ENCODE data around the gene ALKBH2. TPM values are rescaled to one million over a fixed set of nuclear protein-coding genes. Genes with fewer than 3 reads are reported as not detected.

ALKBH2 gene
- polyA plus RNA-seq, 1 experiment, result 23.3 TPM

- TF ChIP-seq CTCF (IDR thresholded peaks at IDR 0.05; ENCODE audit: insufficient read depth, low read depth, low read length), result no peak
- no peak overlapping the region for H3K4me3 ChIP-seq (ENCODE audit: low read depth, low read length)
- H3K27me3 ChIP-seq (ENCODE audit: control insufficient read depth, insufficient read depth, low read length), result no peaks in the 10 kb centered on the region
- ChIA-PET POLR2A (no interaction called here), CTCF (interaction anchor here (0.6 to 2.2 kb wide), 3 partner anchors 8 to 274 kb away, joined by 3 to 11 read pairs (median 3); no protein-coding TSS in a partner anchor)
- DNase-seq (ENCODE audit: low read depth), result no peak
- H3K36me3 ChIP-seq (ENCODE audit: control insufficient read depth, insufficient read depth, low read length), result no peaks in the 10 kb centered on the region
Observed at GRCh38 chr12:109120095-109120494, 26.8 kb upstream of the ALKBH2 start.

- CTCF ChIA-PET, result interaction anchor here (6.2 kb wide), 1 partner anchor 277 kb away, joined by 41 read pairs; no protein-coding TSS in a partner anchor
- H3K27me3 ChIP-seq (ENCODE audit: control insufficient read depth, insufficient read depth, low read length), result no peaks in the 10 kb centered on the region
- no peak overlapping the region for H3K4me3 ChIP-seq (ENCODE audit: low read depth, low read length)
- H3K36me3 ChIP-seq (ENCODE audit: control insufficient read depth, insufficient read depth, low read length), result no peaks in the 10 kb centered on the region
- TF ChIP-seq CTCF (IDR thresholded peaks at IDR 0.05; ENCODE audit: insufficient read depth, low read depth, low read length), result no peak
- DNase-seq (ENCODE audit: low read depth), result no peak
- POLR2A ChIA-PET, result no interaction called here
Observed at GRCh38 chr12:109116611-109116949, 23.3 kb upstream of the ALKBH2 start.

- Histone ChIP-seq H3K27me3 (ENCODE audit: control insufficient read depth, insufficient read depth, low read length) (no peaks in the 10 kb centered on the region), H3K36me3 (ENCODE audit: control insufficient read depth, insufficient read depth, low read length) (no peaks in the 10 kb centered on the region), H3K4me3 (ENCODE audit: low read depth, low read length) (no peak within 1 kb of the TSS)
- DNase-seq (ENCODE audit: low read depth), result no peak
- ChIA-PET POLR2A (no interaction called here), CTCF (interaction anchor here (1.0 to 6.2 kb wide), 2 partner anchors 15 to 278 kb away, joined by 3 to 41 read pairs; no protein-coding TSS in a partner anchor)
- no peak for TF ChIP-seq CTCF (IDR thresholded peaks at IDR 0.05; ENCODE audit: insufficient read depth, low read depth, low read length)
Observed at GRCh38 chr12:109115758-109116610, 22.7 kb upstream of the ALKBH2 start, which contains the start of gene ACACB. TSS of gene ACACB (plus strand) at chr12:109116587. CDS start at chr12:109139406, 22,819 bp downstream.

GRCh38 chr12:109115404-109115757 lies 22.1 kb upstream of the ALKBH2 start:
- Histone ChIP-seq H3K36me3 (ENCODE audit: control insufficient read depth, insufficient read depth, low read length) (no peaks in the 10 kb centered on the region), H3K4me3 (ENCODE audit: low read depth, low read length) (no peak overlapping the region), H3K27me3 (ENCODE audit: control insufficient read depth, insufficient read depth, low read length) (no peaks in the 10 kb centered on the region)
- ChIA-PET POLR2A (no interaction called here), CTCF (interaction anchor here (1.0 to 6.2 kb wide), 2 partner anchors 15 to 279 kb away, joined by 3 to 41 read pairs; no protein-coding TSS in a partner anchor)
- TF ChIP-seq CTCF (IDR thresholded peaks at IDR 0.05; ENCODE audit: insufficient read depth, low read depth, low read length), result no peak
- DNase-seq (ENCODE audit: low read depth), result no peak

GRCh38 chr12:109114644-109115043 lies 21.4 kb upstream of the ALKBH2 start:
- CTCF ChIA-PET, result interaction anchor here (0.8 to 6.2 kb wide), 3 partner anchors 100 to 279 kb away, joined by 3 to 41 read pairs (median 4); no protein-coding TSS in a partner anchor

More at GRCh38 chr12:109114644-109115043, 21.4 kb upstream of the ALKBH2 start:
- POLR2A ChIA-PET, result no interaction called here
- no peak for TF ChIP-seq CTCF (IDR thresholded peaks at IDR 0.05; ENCODE audit: insufficient read depth, low read depth, low read length)
- no peaks in the 10 kb centered on the region; the same call in 1 of the 2 replicates for H3K36me3 ChIP-seq (ENCODE audit: control insufficient read depth, insufficient read depth, low read length)
- DNase-seq (ENCODE audit: low read depth), result no peak
- no peak overlapping the region for H3K4me3 ChIP-seq (ENCODE audit: low read depth, low read length)
- no peaks in the 10 kb centered on the region for H3K27me3 ChIP-seq (ENCODE audit: control insufficient read depth, insufficient read depth, low read length)
